A549 (cell line): ENCODE results near the gene CFAP119. TPM values are rescaled to one million over a fixed set of nuclear protein-coding genes. Genes with fewer than 3 reads are reported as not detected.

Experiments
- ATAC-seq, 2 experiments: fragments of 200-7000 bp in 1 of 2; fragments of >200 bp in 1 of 2; cut with Nextera tagmentation in 1 of 2; cut with Tn5 transposase in 1 of 2; 3 replicates each; pipeline versions ENCODE4 v1.8.0 to v1.9.1; 2018 to 2020; ENCODE audit warnings: mild to moderate bottlenecking in 1 of 2, moderate library complexity in 1 of 2
- CTCF ChIA-PET: fragments of 300-600 bp; sonication (Branson Sonifier 250); formaldehyde crosslinking; extraction: SDS; loops from one replicate; lab custom pipeline; 2021; ENCODE audit warnings: antibody characterized with exemption, inconsistent platforms; lab: Yijun Ruan, JAX
- POLR2A ChIA-PET: fragments of 350-600 bp; formaldehyde crosslinking; extraction: SDS; loops from one replicate; lab custom pipeline; 2021; ENCODE audit warnings: antibody characterized with exemption, inconsistent platforms; lab: Yijun Ruan, JAX
- DNase-seq, 2 experiments: peaks; one replicate each; pipeline versions ENCODE4 v3.0.0 to v3.0.0-alpha.2; 2011 to 2016; ENCODE audit warnings: low read depth in 1 of 2, low spot score in 1 of 2
- FAIRE-seq: peaks from 2 replicates; lab custom pipeline; 2011; peaks lifted over from hg19 to GRCh38; lab: Jason Lieb, UNC
- H3K27ac ChIP-seq, 2 experiments: fragments of >200 bp; sonication (Bioruptor Twin); formaldehyde crosslinking; 3 replicates each; pipeline ENCODE4 v1.5.1; 2016 to 2017
- H3K4me1 ChIP-seq: fragments of >200 bp; sonication (Bioruptor Twin); formaldehyde crosslinking; 3 replicates; pipeline ENCODE4 v1.6.1; 2016
- H3K4me2 ChIP-seq: fragments of >200 bp; sonication (Bioruptor Twin); formaldehyde crosslinking; 3 replicates; pipeline ENCODE4 v1.6.1; 2016
- H3K4me3 ChIP-seq: fragments of >200 bp; sonication (Bioruptor Twin); formaldehyde crosslinking; 3 replicates; pipeline ENCODE4 v1.5.1; 2016
- H3K9me3 ChIP-seq: fragments of >200 bp; sonication (Bioruptor Twin); formaldehyde crosslinking; 3 replicates; pipeline ENCODE4 v1.6.1; 2016
- ATOH8 ChIP-seq: fragments of 250-450 bp; sonication (Bioruptor Pico); IDR thresholded peaks from 2 replicates; pipeline ENCODE4 v1.5.0; 2020; ENCODE audit warnings: low read depth, mild to moderate bottlenecking, moderate library complexity
- CBX8 ChIP-seq: fragments of 200-600 bp; sonication (generic); IDR thresholded peaks from 2 replicates; pipeline ENCODE4 v1.6.1; 2016
- EP300 ChIP-seq, 2 experiments: fragments of >200 bp; sonication (Bioruptor Twin); formaldehyde crosslinking; IDR thresholded peaks; 2 replicates in 1 of 2; 3 replicates in 1 of 2; pipeline ENCODE4 v1.6.1; 2016 to 2017
- GATA3 ChIP-seq: IDR thresholded peaks from 2 replicates; pipeline ENCODE4 v1.6.1; 2012; ENCODE audit warnings: borderline replicate concordance
- HDAC2 ChIP-seq: fragments of 200-600 bp; sonication (generic); IDR thresholded peaks from 2 replicates; pipeline ENCODE4 v1.6.1; 2016
- HES2 ChIP-seq: fragments of >200 bp; sonication (Bioruptor Twin); formaldehyde crosslinking; IDR thresholded peaks from 2 replicates; pipeline ENCODE4 v1.6.1; 2016
- HOXA7 ChIP-seq: fragments of 250-450 bp; sonication (Bioruptor Pico); IDR thresholded peaks from 2 replicates; pipeline ENCODE4 v1.5.0; 2020; ENCODE audit warnings: mild to moderate bottlenecking, moderate library complexity
- HOXB13 ChIP-seq: fragments of 250-450 bp; sonication (Bioruptor Pico); IDR thresholded peaks from 2 replicates; pipeline ENCODE4 v1.5.0; 2020; ENCODE audit warnings: low read depth, mild to moderate bottlenecking, moderate library complexity
- JUNB ChIP-seq: fragments of >200 bp; sonication (Bioruptor Twin); formaldehyde crosslinking; IDR thresholded peaks from 2 replicates; pipeline ENCODE4 v1.6.1; 2016
- MAFK ChIP-seq: fragments of 450-650 bp; IDR thresholded peaks from 2 replicates; pipeline ENCODE4 v1.6.1; 2014; ENCODE audit not compliant: partially characterized antibody
- MYC ChIP-seq: IDR thresholded peaks from 2 replicates; pipeline ENCODE4 v1.6.1; 2012; ENCODE audit warnings: mild to moderate bottlenecking, inconsistent platforms, low read length, improper control_type of control experiment, borderline replicate concordance
- NPAS2 ChIP-seq: fragments of 250-450 bp; sonication (Bioruptor Pico); IDR thresholded peaks from 2 replicates; pipeline ENCODE4 v1.8.0; 2022; ENCODE audit warnings: mild to moderate bottlenecking, moderate library complexity, borderline replicate concordance
- SMC3 ChIP-seq: fragments of >200 bp; sonication (Bioruptor Twin); formaldehyde crosslinking; IDR thresholded peaks from 3 replicates; pipeline ENCODE4 v1.6.1; 2018; ENCODE audit warnings: inconsistent platforms
- ZNF302 ChIP-seq: fragments of 250-450 bp; sonication (Bioruptor Pico); IDR thresholded peaks from 2 replicates; pipeline ENCODE4 v1.9.0; 2021; ENCODE audit warnings: inconsistent platforms, mild to moderate bottlenecking, moderate library complexity
- WGBS: methylation state at CpG from one replicate; pipeline ENCODE4 v1.1.6; 2017; ENCODE audit errors: missing lambda C conversion rate; 5-methylcytosine and 5-hydroxymethylcytosine counted together
- polyA plus RNA-seq, 4 experiments: library from polyadenylated mRNA; depleted of rRNA in 3 of 4; stranded (reverse); fragments of >200 nt; fragmentation: RNase III in 1 of 4; extraction: RNeasy Plus Mini Kit Qiagen cat#74134 plus additional on column Dnase treatment in 1 of 4; gene quantifications; 2 replicates in 3 of 4; 3 replicates in 1 of 4; pipeline ENCODE4 v1.2.3, GENCODE V29; 2011 to 2017
- small RNA-seq, 6 experiments: library from RNA; depleted of rRNA; stranded (forward); fragments of <200 nt; gene quantifications; one replicate each; pipeline ENCODE3, GENCODE V24; 2012
- TF ChIP-seq, protein P1 (sequence below): fragments of 450-650 bp; IDR thresholded peaks from 2 replicates; pipeline ENCODE4 v1.6.1; 2014; ENCODE audit warnings: antibody characterized with exemption
- TF ChIP-seq, protein P2 (sequence below): IDR thresholded peaks from 2 replicates; pipeline ENCODE4 v1.6.1; 2012

The CFAP119 gene
- polyA plus RNA-seq, 2 of the 4 experiments (the other 2 are of a cell fraction): 4.5 to 9.5 TPM

- ATAC-seq (no peak), FAIRE-seq (no peak), DNase-seq (no peak)
- Histone ChIP-seq H3K9me3 (no peaks in the 10 kb centered on the region), H3K4me3 (no peak overlapping the region), H3K4me1 (peaks cover 12% of the 10 kb centered on the region), H3K27ac (no peak overlapping the region), H3K4me2 (no peak overlapping the region)
- TF ChIP-seq, protein P1, sequence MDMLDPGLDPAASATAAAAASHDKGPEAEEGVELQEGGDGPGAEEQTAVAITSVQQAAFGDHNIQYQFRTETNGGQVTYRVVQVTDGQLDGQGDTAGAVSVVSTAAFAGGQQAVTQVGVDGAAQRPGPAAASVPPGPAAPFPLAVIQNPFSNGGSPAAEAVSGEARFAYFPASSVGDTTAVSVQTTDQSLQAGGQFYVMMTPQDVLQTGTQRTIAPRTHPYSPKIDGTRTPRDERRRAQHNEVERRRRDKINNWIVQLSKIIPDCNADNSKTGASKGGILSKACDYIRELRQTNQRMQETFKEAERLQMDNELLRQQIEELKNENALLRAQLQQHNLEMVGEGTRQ: no peak
- TF ChIP-seq HES2 (no peak), MAFK (no peak), HOXA7 (CRISPR knock-in tag) (no peak), CBX8 (no peak), EP300 (IDR thresholded peaks at IDR 0.05) (no peak), HOXB13 (CRISPR knock-in tag) (no peak), ATOH8 (no peak), NPAS2 (CRISPR knock-in tag) (no peak), HDAC2 (no peak), ZNF302 (CRISPR knock-in tag) (no peak), JUNB (no peak), MYC (no peak), GATA3 (no peak), SMC3 (no peak)
- TF ChIP-seq, protein P2, sequence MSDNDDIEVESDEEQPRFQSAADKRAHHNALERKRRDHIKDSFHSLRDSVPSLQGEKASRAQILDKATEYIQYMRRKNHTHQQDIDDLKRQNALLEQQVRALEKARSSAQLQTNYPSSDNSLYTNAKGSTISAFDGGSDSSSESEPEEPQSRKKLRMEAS: no peak
- WGBS: 90% methylated on average over 4 of the region's 4 CpGs
- CTCF ChIA-PET: interaction anchor here (0.6 to 2.2 kb wide), 5 partner anchors 14 to 774 kb away, joined by 3 to 6 read pairs (median 3); no protein-coding TSS in a partner anchor
- POLR2A ChIA-PET: no interaction called here
Observed at GRCh38 chr16:30710971-30711370, 50.9 kb downstream of the CFAP119 start.

Small RNAs within 50 kb of the gene (small RNA-seq; reads per million reads assigned to genes)
- gene SNORA30: 18.6 to 196 (median 54.7) reads per million in 6 experiments

Other genes with a start within 250 kb of the CFAP119 start
- gene ZNF768, start 235.5 kb downstream of the CFAP119 start, polyA plus RNA-seq (2011; rRNA removed): 17.0 and 21.3 TPM in 2 replicates
- 27.3 to 33.6 TPM (median 31.3 TPM) in 3 replicates for gene ZNF768, start 235.5 kb downstream of the CFAP119 start, polyA plus RNA-seq (2017; fragmentation: RNase III; extraction: RNeasy Plus Mini Kit Qiagen cat#74134 plus additional on column Dnase treatment)
- gene ZNF747, start 227.2 kb downstream of the CFAP119 start, polyA plus RNA-seq (2011; rRNA removed): 4.8 and 5.2 TPM in 2 replicates
- gene ZNF747, start 227.2 kb downstream of the CFAP119 start, polyA plus RNA-seq (2017; fragmentation: RNase III; extraction: RNeasy Plus Mini Kit Qiagen cat#74134 plus additional on column Dnase treatment): 3.6 to 5.0 TPM (median 4.6 TPM) in 3 replicates
- 2.9 and 3.0 TPM in 2 replicates for gene ZNF764, start 203.7 kb downstream of the CFAP119 start, polyA plus RNA-seq (2011; rRNA removed)
- gene ZNF764, start 203.7 kb downstream of the CFAP119 start, polyA plus RNA-seq (2017; fragmentation: RNase III; extraction: RNeasy Plus Mini Kit Qiagen cat#74134 plus additional on column Dnase treatment): 3.5 to 4.0 TPM (median 4.0 TPM) in 3 replicates
- gene ZNF688, start 190.3 kb downstream of the CFAP119 start, polyA plus RNA-seq (2011; rRNA removed): 4.8 and 6.7 TPM in 2 replicates
- 4.6 to 5.4 TPM (median 4.8 TPM) in 3 replicates for gene ZNF688, start 190.3 kb downstream of the CFAP119 start, polyA plus RNA-seq (2017; fragmentation: RNase III; extraction: RNeasy Plus Mini Kit Qiagen cat#74134 plus additional on column Dnase treatment)
- not detected in 2 replicates for gene ZNF785, start 176.4 kb downstream of the CFAP119 start, polyA plus RNA-seq (2011; rRNA removed)
- gene ZNF785, start 176.4 kb downstream of the CFAP119 start, polyA plus RNA-seq (2017; fragmentation: RNase III; extraction: RNeasy Plus Mini Kit Qiagen cat#74134 plus additional on column Dnase treatment): not detected in 3 replicates
- 6.8 and 7.1 TPM in 2 replicates for gene ZNF689, start 151.7 kb downstream of the CFAP119 start, polyA plus RNA-seq (2011; rRNA removed)
- gene ZNF689, start 151.7 kb downstream of the CFAP119 start, polyA plus RNA-seq (2017; fragmentation: RNase III; extraction: RNeasy Plus Mini Kit Qiagen cat#74134 plus additional on column Dnase treatment): 6.5 to 7.4 TPM (median 7.0 TPM) in 3 replicates
- 6.3 and 8.4 TPM in 2 replicates for gene PRR14, start 111.1 kb downstream of the CFAP119 start, polyA plus RNA-seq (2011; rRNA removed)
- gene PRR14, start 111.1 kb downstream of the CFAP119 start, polyA plus RNA-seq (2017; fragmentation: RNase III; extraction: RNeasy Plus Mini Kit Qiagen cat#74134 plus additional on column Dnase treatment): 16.2 to 19.2 TPM (median 18.2 TPM) in 3 replicates
- gene FBRS, start 103.6 kb downstream of the CFAP119 start, polyA plus RNA-seq (2011; rRNA removed): 5.9 and 8.1 TPM in 2 replicates
- gene FBRS, start 103.6 kb downstream of the CFAP119 start, polyA plus RNA-seq (2017; fragmentation: RNase III; extraction: RNeasy Plus Mini Kit Qiagen cat#74134 plus additional on column Dnase treatment): 29.0 to 34.8 TPM (median 33.3 TPM) in 3 replicates
- gene SRCAP, start 62.9 kb downstream of the CFAP119 start, polyA plus RNA-seq (2011; rRNA removed): 6.2 and 10.0 TPM in 2 replicates
- gene SRCAP, start 62.9 kb downstream of the CFAP119 start, polyA plus RNA-seq (2017; fragmentation: RNase III; extraction: RNeasy Plus Mini Kit Qiagen cat#74134 plus additional on column Dnase treatment): 18.9 to 19.9 TPM (median 19.5 TPM) in 3 replicates
- gene PHKG2, start 13.6 kb downstream of the CFAP119 start, polyA plus RNA-seq (2011; rRNA removed): 28.0 and 30.0 TPM in 2 replicates
- gene PHKG2, start 13.6 kb downstream of the CFAP119 start, polyA plus RNA-seq (2017; fragmentation: RNase III; extraction: RNeasy Plus Mini Kit Qiagen cat#74134 plus additional on column Dnase treatment): 37.1 to 42.0 TPM (median 37.3 TPM) in 3 replicates
- gene RNF40, start 260 bp upstream of the CFAP119 start, polyA plus RNA-seq (2011; rRNA removed): 66.1 and 88.8 TPM in 2 replicates
- 63.9 to 69.9 TPM (median 66.4 TPM) in 3 replicates for gene RNF40, start 260 bp upstream of the CFAP119 start, polyA plus RNA-seq (2017; fragmentation: RNase III; extraction: RNeasy Plus Mini Kit Qiagen cat#74134 plus additional on column Dnase treatment)
- 5.9 and 7.5 TPM in 2 replicates for gene ZNF629, start 25.1 kb upstream of the CFAP119 start, polyA plus RNA-seq (2011; rRNA removed)
- gene ZNF629, start 25.1 kb upstream of the CFAP119 start, polyA plus RNA-seq (2017; fragmentation: RNase III; extraction: RNeasy Plus Mini Kit Qiagen cat#74134 plus additional on column Dnase treatment): 12.3 to 13.7 TPM (median 13.6 TPM) in 3 replicates
- 9.5 and 10.8 TPM in 2 replicates for gene BCL7C, start 132.0 kb upstream of the CFAP119 start, polyA plus RNA-seq (2011; rRNA removed)
- gene BCL7C, start 132.0 kb upstream of the CFAP119 start, polyA plus RNA-seq (2017; fragmentation: RNase III; extraction: RNeasy Plus Mini Kit Qiagen cat#74134 plus additional on column Dnase treatment): 12.9 to 13.9 TPM (median 13.6 TPM) in 3 replicates
- gene CTF1, start 134.6 kb upstream of the CFAP119 start, polyA plus RNA-seq (2011; rRNA removed): 0.13 and 0.44 TPM in 2 replicates
- 0.16 to 0.30 TPM (median 0.23 TPM) in 3 replicates for gene CTF1, start 134.6 kb upstream of the CFAP119 start, polyA plus RNA-seq (2017; fragmentation: RNase III; extraction: RNeasy Plus Mini Kit Qiagen cat#74134 plus additional on column Dnase treatment)
- 5.6 and 7.0 TPM in 2 replicates for gene FBXL19, start 161.5 kb upstream of the CFAP119 start, polyA plus RNA-seq (2011; rRNA removed)
- 15.5 to 21.5 TPM (median 18.3 TPM) in 3 replicates for gene FBXL19, start 161.5 kb upstream of the CFAP119 start, polyA plus RNA-seq (2017; fragmentation: RNase III; extraction: RNeasy Plus Mini Kit Qiagen cat#74134 plus additional on column Dnase treatment)
- 14.1 and 17.3 TPM in 2 replicates for gene ORAI3, start 187.0 kb upstream of the CFAP119 start, polyA plus RNA-seq (2011; rRNA removed)
- 7.1 to 11.8 TPM (median 10.5 TPM) in 3 replicates for gene ORAI3, start 187.0 kb upstream of the CFAP119 start, polyA plus RNA-seq (2017; fragmentation: RNase III; extraction: RNeasy Plus Mini Kit Qiagen cat#74134 plus additional on column Dnase treatment)
- 2.0 and 3.8 TPM in 2 replicates for gene SETD1A, start 195.7 kb upstream of the CFAP119 start, polyA plus RNA-seq (2011; rRNA removed)
- gene SETD1A, start 195.7 kb upstream of the CFAP119 start, polyA plus RNA-seq (2017; fragmentation: RNase III; extraction: RNeasy Plus Mini Kit Qiagen cat#74134 plus additional on column Dnase treatment): 15.7 to 22.6 TPM (median 21.2 TPM) in 3 replicates
- gene HSD3B7, start 223.1 kb upstream of the CFAP119 start, polyA plus RNA-seq (2011; rRNA removed): 10.5 and 15.2 TPM in 2 replicates
- 17.3 to 20.1 TPM (median 19.7 TPM) in 3 replicates for gene HSD3B7, start 223.1 kb upstream of the CFAP119 start, polyA plus RNA-seq (2017; fragmentation: RNase III; extraction: RNeasy Plus Mini Kit Qiagen cat#74134 plus additional on column Dnase treatment)
- 2.6 and 2.7 TPM in 2 replicates for gene STX1B, start 248.6 kb upstream of the CFAP119 start, polyA plus RNA-seq (2011; rRNA removed)
- gene STX1B, start 248.6 kb upstream of the CFAP119 start, polyA plus RNA-seq (2017; fragmentation: RNase III; extraction: RNeasy Plus Mini Kit Qiagen cat#74134 plus additional on column Dnase treatment): 2.4 to 4.4 TPM (median 2.8 TPM) in 3 replicates